Caki2 (cell line): ENCODE data around the gene TMEM98. TPM values are rescaled to one million over a fixed set of nuclear protein-coding genes. Genes with fewer than 3 reads are reported as not detected.
"Not testable (repeated sequence)": the region's sequence is repeated elsewhere in the genome, so short reads cannot be mapped to it uniquely, and the experiment has no call there.

Experiments
- DNase-seq: peaks from one replicate; pipeline ENCODE4 v3.0.0-alpha.2; 2015; ENCODE audit warnings: low read depth
- in situ Hi-C: cut with HindIII; loops from 2 replicates; pipeline ENCODE4 v1.10.0; 2016; ENCODE audit warnings: low sequenced_read_pairs, low pct_unique_long_range_greater_than_20kb, mixed read lengths
- total RNA-seq: library from RNA; depleted of rRNA; stranded (reverse); fragments of >200 nt; shearing (Covaris generic); gene quantifications from 2 replicates; pipeline ENCODE4 v1.2.3, GENCODE V29; 2014; ENCODE audit warnings: low replicate concordance

Gene TMEM98
- total RNA-seq, 1 experiment from 2014 or later, result not detected

- DNase-seq, result no peak
- in situ Hi-C loops, result no loop called here
These were observed 30.5 kb downstream of the TMEM98 start for GRCh38 chr17:32958418-32958817.

DNA sequence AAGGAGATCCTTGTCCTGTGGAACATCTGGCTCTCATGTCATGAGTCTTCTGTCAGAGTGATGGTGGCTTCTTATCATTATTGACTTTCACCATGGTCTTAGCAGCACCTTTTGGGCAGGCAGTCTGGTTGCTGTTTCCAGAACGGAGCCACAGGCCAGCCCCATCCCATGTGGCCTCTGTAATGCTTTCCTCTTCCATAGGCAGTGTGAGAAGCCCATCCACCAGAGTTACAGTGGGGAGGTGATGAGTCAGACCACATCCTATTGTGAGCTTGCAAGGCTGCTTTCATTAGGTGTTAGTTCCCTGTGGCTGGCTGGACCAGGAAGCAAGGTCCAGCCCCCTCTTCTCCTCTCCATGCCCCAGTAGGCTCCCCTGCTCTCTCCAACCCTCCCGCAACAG lies 32.9 kb downstream of the TMEM98 start:
- no peak for DNase-seq
- in situ Hi-C loops, result no loop called here

- in situ Hi-C loops, result no loop called here
- no peak for DNase-seq
These were observed 34.4 kb downstream of the TMEM98 start for GRCh38 chr17:32962320-32962711.

- DNase-seq, result no peak
- in situ Hi-C loops, result no loop called here
These were observed 36.6 kb downstream of the TMEM98 start for GRCh38 chr17:32964541-32964940.

DNA sequence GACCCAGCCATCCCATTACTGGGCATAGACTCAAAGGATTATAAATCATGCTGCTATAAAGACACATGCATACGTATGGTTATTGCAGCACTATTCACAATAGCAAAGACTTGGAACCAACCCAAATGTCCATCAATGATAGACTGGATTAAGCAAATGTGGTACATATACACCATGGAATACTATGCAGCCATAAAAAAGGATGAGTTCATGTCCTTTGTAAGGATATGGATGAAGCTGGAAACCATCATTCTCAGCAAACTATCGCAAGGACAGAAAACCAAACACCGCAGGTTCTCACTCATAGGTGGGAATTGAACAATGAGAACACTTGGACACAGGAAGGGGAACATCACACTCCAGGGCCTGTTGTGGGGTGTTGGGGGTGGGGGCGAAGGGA lies 41.3 kb downstream of the TMEM98 start:
- DNase-seq, in situ Hi-C loops: not testable (repeated sequence)

- DNase-seq, result no peak
These were observed 42.3 kb downstream of the TMEM98 start for GRCh38 chr17:32970281-32970680.

DNA sequence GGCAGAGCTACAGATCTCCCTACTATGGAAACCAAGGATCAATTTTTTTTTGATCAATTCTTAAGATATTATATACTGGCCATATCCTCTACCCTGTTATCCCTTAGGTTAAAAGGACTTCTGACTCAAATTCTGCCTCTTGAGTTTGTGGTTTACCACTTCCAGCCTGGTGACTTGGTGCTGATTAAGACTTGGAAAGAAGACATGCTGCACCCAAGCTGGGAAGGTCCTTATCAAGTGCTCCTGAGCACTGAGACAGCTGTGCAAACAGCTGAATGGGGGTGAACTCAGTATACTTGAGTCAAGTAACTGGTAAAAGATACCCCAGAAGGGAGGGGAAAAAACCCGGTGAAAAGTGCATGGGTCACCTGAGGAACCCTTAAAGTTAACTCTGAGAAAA lies 43.2 kb downstream of the TMEM98 start:
- DNase-seq, result no peak
- in situ Hi-C loops, result no loop called here

More at GRCh38 chr17:32970281-32970680, 42.3 kb downstream of the TMEM98 start:
- in situ Hi-C loops, result no loop called here

DNA sequence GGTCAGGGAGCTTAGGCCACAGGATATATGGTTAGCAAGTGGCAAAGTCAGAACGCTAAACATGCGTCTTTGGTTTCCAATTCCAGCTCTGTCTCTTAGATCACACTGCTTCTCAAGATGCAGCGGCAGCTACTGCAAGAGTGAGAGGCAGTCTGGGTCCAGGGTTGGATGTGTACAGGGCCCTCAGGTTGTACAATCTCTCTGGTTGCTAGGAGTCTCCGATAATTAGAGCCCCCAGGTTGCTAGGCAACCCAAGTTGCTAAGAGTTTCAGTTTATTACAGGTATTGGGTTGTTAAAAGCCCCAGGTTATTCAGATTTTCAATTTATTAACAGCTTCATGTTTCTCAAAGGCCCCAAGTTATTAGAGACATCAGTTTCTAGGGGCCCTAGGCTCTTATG lies 48.2 kb downstream of the TMEM98 start:
- DNase-seq, result no peak
- in situ Hi-C loops, result no loop called here

- DNase-seq, result no peak
- in situ Hi-C loops, result no loop called here
These were observed 48.7 kb downstream of the TMEM98 start for GRCh38 chr17:32976605-32977004.

DNA sequence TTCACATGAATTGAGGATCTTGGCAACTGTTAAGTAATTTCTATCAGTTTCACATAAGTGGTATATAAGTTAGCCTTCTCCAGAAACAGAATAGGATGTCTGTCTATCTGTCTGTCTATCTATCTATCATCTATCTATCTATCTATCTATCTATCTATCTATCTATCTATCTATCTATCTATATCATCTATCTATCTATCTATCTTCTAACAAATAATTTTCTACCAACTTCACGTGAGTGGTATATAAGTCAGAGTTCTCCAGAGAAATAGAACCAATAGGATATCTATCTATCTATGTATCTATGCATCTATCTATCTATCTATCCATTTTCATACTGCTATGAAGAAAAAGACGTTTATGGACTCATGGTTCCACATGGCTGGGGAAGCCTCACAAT lies 52.3 kb downstream of the TMEM98 start:
- no peak for DNase-seq
- in situ Hi-C loops, result no loop called here

GRCh38 chr17:32981611-32982010 lies 53.7 kb downstream of the TMEM98 start:
- DNase-seq, in situ Hi-C loops: not testable (repeated sequence)

DNA sequence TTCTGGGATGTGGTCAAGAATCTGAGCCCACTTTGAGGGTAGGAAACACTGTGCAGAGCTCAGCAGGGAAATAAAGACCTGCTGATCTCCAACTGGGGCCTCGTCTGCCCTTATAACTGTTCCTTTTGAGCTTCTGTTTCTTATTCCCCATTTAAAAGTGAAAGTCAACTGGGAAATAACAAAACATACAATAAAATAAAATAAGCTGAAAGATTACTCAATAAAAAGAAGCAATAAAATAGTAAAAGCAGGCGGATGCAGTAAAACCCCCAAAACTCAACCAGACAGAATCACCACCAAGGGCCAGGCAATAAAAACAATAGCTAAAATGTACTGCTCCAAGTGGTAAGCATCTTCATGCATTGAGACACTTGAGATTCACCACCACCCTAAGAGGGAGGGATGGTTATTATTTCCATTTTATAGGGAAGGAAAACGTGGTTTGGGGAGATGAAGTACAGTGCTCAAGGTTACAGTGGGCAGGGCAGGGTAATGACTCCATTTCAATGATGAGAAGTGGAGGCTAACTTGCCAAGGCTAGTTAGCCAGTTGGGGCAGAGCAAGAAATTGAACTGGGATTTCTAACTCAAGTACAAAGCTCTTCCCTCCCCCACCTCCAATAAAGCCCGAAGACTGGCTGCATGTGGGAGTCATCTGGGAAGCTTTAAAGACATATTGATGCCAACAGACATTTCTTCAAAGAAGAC lies 57.2 kb downstream of the TMEM98 start:
- in situ Hi-C loops, result no loop called here
- DNase-seq, result no peak

- in situ Hi-C loops, DNase-seq: not testable (repeated sequence)
These were observed 59.5 kb downstream of the TMEM98 start for GRCh38 chr17:32987453-32987805.

- in situ Hi-C loops, DNase-seq: not testable (repeated sequence)
These were observed 59.9 kb downstream of the TMEM98 start for GRCh38 chr17:32987868-32988267.

DNA sequence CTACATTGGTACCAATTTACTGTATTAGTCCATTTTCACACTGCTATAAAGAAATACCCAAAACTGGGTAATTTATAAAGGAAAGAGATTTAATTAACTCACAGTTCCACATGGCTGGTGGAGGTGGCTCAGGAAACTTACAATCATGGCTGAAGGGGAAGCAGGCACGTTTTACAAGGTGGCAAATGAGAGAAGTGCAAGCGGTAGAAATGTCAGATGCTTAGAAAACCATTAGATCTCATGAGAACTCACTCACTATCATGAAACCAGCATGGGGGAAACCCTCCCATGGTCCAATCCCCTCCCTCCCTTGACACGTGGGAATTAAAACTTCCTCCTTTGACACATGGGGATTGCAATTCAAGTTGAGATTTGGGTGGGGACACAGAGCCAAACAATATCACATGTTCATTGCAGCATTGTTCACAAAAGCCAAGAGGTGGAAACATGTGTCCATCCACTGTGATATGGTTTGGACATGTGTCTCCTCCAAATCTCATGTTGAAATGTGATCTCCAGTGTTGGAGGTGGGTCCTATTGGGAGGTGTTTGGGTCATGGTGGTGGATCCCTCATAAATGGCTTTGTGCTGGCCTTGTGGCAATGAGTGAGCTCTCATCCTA lies 60.6 kb downstream of the TMEM98 start:
- in situ Hi-C loops, result no loop called here

DNA sequence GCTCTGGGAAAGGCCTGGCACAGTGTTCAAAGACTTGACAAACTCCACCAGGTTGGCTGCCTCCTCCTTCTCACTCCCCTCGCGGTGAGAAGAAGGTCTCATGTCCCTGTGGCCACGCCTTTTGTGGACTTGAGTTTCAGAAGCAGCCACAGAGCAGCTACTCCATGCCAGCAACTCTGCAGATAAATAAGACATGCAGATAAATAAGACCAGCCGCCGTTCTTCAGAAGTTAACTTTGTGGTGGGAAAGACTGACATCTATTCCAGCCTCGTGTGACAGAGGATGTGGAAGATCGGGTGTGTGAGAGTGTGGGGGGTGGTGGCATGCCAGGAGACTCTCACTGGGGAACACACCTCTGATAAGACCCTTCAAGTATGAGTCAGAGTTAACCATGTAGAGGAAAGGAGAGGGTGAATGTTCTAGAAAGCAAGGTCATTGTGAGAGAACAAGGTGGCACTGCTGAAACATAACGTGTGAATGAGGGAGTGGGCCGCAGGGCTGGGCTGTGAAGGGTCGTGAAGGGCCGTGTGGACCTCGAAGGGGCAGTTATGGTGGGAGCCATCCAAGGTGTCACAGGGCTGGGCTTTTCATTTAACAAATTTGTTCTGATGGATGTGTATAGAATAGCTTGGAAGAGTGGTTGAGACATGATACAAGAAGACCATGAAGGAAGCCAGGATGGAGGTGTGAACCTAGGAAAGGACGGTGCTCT lies 64.5 kb downstream of the TMEM98 start:
- no peak for DNase-seq
- in situ Hi-C loops, result no loop called here

More for the DNA sequence above, 60.6 kb downstream of the TMEM98 start:
- DNase-seq, result no peak

DNA sequence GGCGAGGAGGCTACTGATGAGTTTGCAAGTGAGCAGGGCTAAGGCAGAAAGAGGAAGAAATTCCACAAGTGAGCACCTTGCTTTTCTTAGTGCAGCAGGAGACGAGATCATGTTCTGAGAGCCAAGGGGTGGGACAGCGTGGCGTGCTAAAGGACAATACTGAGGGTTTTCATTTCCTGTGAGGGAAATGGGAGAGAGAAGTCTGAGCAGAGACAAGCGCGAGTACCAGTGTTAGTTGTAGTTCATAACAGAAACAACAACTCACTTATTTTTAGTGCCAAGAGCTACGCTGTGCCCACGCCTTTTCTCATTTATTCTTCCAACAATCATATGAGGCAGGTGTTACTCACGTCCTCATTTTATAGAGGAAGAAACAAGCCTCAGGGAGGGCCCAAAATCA lies 66.0 kb downstream of the TMEM98 start:
- in situ Hi-C loops, result no loop called here
- DNase-seq, result no peak
